HL-60/S4 (cell line): ENCODE measurements around the gene IFRD2.
"Not testable (repeated sequence)": the region's sequence is repeated elsewhere in the genome, so short reads cannot be mapped to it uniquely, and the experiment has no call there.

Source experiments
- in situ Hi-C: fragments of 300-500 bp; cut with MboI; formaldehyde crosslinking; loops from 2 replicates; pipeline ENCODE4 v1.14.3; 2022; ENCODE audit warnings: low sequenced_read_pairs

IFRD2 gene

GRCh38 chr3:50324351-50325112, 32.3 kb upstream of the IFRD2 start:
- in situ Hi-C loops: no loop called here

GRCh38 chr3:50323614-50324199, 31.5 kb upstream of the IFRD2 start:
- in situ Hi-C loops: no loop called here

- in situ Hi-C loops: no loop called here
These were observed 30.9 kb upstream of the IFRD2 start for GRCh38 chr3:50323092-50323600.

- in situ Hi-C loops: no loop called here
These were observed 30.3 kb upstream of the IFRD2 start, which contains the start of gene HYAL2 for GRCh38 chr3:50322386-50323091. Gene HYAL2, minus strand, starts transcription at chr3:50322745. Its CDS starts 2,256 bp downstream, at chr3:50320489.

- in situ Hi-C loops: no loop called here
These were observed 29.8 kb upstream of the IFRD2 start for GRCh38 chr3:50322115-50322385.

- in situ Hi-C loops: no loop called here
These were observed 29.3 kb upstream of the IFRD2 start for GRCh38 chr3:50321336-50322114.

- in situ Hi-C loops: no loop called here
These were observed 28.7 kb upstream of the IFRD2 start for GRCh38 chr3:50320853-50321335.

- in situ Hi-C loops: no loop called here
These were observed 27.8 kb upstream of the IFRD2 start for GRCh38 chr3:50319894-50320625.

- in situ Hi-C loops: no loop called here
These were observed 27.1 kb upstream of the IFRD2 start for GRCh38 chr3:50319181-50319893.

- in situ Hi-C loops: no loop called here
These were observed 26.4 kb upstream of the IFRD2 start for GRCh38 chr3:50318615-50319014.

- in situ Hi-C loops: no loop called here
These were observed 25.9 kb upstream of the IFRD2 start for GRCh38 chr3:50318163-50318562.

- in situ Hi-C loops: no loop called here
These were observed 25.1 kb upstream of the IFRD2 start for GRCh38 chr3:50317300-50317699.

GRCh38 chr3:50316657-50317242, 24.5 kb upstream of the IFRD2 start:
- in situ Hi-C loops: no loop called here

GRCh38 chr3:50314816-50315215, 22.6 kb upstream of the IFRD2 start:
- in situ Hi-C loops: no loop called here

GRCh38 chr3:50314342-50314741, 22.1 kb upstream of the IFRD2 start:
- in situ Hi-C loops: no loop called here

- in situ Hi-C loops: not testable (repeated sequence)
These were observed 19.8 kb upstream of the IFRD2 start for GRCh38 chr3:50312041-50312440.

- in situ Hi-C loops: no loop called here
These were observed 12.4 kb upstream of the IFRD2 start for GRCh38 chr3:50304601-50305000.

GRCh38 chr3:50303013-50303815, 11.0 kb upstream of the IFRD2 start, which contains the start of gene HYAL1:
Gene HYAL1, minus strand, starts transcription at chr3:50303574. Its CDS starts 618 bp downstream, at chr3:50302956.
- in situ Hi-C loops: no loop called here
